ENCODE data around the gene HTATIP2.

The HTATIP2 gene

DNA sequence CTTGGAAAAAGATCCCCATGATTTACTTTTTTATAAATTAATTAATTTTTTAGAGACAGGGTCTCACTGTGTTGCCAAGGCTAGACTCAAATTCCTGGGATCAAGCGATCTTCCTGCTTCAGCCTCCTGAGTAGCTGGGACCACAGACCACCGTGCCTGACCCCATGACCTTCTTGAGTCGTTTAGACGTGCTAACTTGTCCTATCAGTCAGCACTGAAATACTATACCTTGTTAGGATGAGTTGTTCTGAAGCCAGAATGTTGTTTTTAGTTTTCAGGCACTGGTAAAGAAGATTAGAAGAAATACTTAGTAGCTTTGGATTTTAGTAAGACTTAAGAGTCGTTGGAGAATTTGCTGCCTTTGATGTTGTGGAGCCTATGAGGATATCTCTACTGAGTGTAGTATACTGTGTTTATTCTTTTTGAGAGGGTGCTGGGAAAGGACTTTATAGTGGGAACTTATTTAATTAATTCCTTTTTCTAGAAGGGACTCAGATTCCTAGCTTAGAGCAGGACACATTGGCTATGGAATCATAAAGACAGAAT is 8.6 kb downstream of the HTATIP2 start:
- no peak for DNase-seq (ENCODE audit: low read depth, low spot score)

DNA sequence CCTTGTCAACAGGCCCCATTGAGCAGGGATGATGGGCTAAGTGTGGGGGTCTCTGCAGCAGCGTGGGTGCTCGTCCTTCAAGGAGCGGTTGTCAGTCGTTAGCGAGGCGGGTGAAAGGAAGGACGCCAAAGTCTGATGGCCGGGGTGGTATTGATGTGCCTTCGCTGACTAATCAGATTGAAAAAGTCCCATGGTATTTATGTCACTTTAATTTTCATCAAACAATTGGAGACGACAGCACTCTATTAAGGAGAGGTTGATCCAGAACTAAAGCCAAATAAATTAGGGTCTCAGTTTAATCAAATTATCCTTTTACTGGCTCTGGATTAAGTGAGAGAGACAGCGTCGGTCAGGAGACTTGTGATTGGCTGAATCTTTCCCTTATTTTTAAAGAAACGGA is 9.6 kb downstream of the HTATIP2 start:
- DNase-seq (ENCODE audit: low read depth, low spot score) = no peak

DNA sequence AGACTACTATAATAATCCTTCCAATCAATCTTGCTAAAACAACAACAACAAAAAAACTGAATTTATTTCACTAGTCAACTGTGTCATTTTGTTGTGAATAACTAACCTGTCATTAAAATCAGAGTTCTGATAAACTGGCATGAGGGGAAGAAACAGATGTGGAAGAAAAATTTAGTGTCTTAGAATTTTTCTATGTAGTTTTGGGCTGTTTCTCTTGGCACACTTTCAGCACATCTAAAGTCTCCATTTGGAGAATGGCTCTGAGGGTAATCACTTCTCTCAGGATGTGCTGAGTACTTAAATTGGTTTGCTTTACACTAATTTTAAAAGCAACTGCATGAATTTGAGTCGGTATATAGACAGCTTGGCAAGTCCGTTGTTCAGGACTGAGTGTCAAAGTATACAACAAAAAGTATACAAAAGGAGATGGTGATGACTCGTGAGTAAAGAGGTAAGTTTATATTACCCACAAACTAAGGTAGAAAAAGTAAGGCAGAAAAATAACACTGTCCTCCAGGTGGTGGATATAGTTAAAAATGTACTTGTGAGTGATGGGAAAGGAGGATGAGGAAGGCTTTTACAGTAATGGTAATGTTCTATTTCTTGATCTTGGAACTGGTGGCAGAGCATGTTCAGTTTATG is 10.2 kb downstream of the HTATIP2 start:
- DNase-seq (ENCODE audit: low read depth, low spot score) = no peak

- DNase-seq (ENCODE audit: low read depth, low spot score) = no peak
Observed at GRCh38 chr11:20374741-20375300, 11.3 kb downstream of the HTATIP2 start.

DNA sequence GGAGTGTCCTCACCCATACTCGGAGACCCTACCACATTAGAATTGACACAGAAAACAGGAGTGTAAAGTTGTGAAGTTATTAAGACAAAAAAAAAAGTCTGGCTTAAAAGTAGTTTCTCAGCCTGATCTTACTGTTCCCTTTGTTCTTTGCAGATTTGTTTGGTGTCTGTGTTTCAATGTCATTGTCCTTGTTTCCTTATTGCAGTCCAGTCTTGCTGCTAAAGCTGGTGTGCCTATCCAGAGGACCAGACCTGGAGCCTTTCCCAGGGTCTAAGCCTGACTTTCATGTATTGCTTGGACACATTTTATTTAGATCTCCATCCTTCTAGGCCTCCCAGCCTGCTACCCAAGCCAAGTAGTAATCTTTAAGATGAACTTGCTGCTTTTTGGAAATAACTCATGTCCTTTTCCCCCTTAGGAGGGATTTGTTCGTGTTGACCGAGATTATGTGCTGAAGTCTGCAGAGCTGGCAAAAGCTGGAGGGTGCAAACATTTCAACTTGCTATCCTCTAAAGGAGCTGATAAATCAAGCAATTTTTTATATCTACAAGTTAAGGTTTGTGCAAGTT is 12.7 kb downstream of the HTATIP2 start:
- DNase-seq (ENCODE audit: low read depth, low spot score) = no peak

DNA sequence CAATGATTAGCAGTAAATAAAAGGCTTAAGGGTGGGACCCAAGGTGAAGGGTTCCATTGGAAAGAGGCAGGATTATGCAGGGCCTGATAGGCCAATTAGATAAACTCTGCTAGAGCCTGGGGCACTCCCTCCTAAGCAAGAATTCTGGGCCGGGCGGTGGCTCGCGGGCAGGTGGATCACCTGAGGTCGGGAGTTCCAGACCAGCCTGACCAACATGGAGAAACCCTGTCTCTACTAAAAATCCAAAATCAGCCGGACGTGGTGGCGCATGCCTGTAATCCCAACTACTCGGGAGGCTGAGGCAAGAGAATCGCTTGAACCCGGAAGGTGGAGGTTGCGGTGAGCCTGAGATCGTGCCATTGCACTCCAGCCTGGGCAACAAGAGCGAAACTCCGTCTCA is 22.5 kb downstream of the HTATIP2 start:
- peak; percentile 11 for DNase-seq (ENCODE audit: low read depth, low spot score)

- DNase-seq (ENCODE audit: low read depth, low spot score) = peak; percentile 98
Observed at GRCh38 chr11:20387261-20388095, 24.0 kb downstream of the HTATIP2 start, which contains the start of gene PRMT3. PRMT3 (plus strand) TSS chr11:20387716; CDS start chr11:20387747, 31 bp downstream.

DNA sequence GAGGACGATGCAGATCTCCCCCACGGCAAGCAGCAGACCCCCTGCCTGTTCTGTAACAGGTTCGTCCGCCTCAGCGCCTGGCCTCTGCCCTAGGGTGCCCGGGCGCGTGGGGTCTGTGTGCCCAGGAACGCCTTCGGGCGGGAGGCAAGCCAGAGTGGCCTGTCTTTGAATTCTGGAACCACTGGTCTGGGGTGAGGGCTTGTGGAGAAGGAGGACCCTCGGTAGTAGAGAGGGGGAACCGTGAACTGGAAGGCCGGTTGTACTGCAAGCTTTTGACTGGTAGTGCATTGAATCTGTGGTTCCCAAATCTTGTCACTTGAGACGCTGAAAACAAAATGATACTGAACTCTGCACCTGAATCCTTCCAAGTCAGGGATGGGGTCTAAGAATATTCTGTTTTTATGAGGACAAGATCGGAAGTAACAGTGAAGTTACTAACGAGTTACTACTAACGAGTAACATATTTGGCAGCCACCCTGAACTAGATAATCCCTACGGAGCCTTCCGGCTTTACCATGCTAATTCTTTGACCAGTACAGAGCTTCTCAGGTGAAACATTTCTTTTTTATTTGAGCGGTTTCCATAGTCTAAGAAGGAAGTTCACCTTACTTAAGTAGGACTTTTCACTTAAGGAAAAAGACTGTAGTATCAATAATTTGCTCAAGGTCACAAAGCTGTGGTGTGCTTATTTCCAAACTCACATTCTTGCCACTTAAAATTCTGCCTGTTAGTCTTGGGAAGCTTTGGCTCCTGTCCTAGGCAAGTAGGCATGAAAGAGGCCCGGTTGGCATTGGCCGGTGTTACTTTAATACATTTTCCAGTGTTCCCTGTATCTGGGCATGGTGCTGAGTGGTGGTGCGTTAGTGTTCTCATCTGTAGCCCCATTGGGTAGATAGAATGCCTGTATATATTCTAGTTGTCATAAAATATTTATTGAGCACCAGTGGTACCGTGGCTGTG is 24.9 kb downstream of the HTATIP2 start:
- no peak for DNase-seq (ENCODE audit: low read depth, low spot score)

DNA sequence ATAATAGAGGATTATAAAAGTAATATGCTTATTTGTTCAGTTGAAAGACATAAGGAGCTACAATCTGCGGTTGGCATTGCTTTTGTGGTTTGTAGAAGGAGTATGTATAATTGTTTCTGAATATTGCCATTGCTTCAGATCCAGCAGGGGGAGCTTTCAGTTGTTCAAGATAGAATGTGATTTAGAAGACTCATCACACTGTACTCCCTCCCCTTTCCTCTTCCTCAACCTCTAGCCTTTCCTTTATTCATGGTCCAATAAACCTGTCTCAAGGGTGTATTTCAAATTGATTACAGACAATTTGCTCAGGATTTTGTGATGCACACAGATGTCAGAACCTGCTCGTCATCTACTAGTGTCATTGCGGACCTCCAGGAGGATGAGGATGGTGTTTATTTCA is 33.8 kb downstream of the HTATIP2 start:
- peak; percentile 4 for DNase-seq (ENCODE audit: low read depth, low spot score)

- DNase-seq (ENCODE audit: low read depth, low spot score) = no peak
Observed at GRCh38 chr11:20399498-20399897, 36.0 kb downstream of the HTATIP2 start.

GRCh38 chr11:20403059-20403458 is 39.5 kb downstream of the HTATIP2 start:
- no peak for DNase-seq (ENCODE audit: low read depth, low spot score)

DNA sequence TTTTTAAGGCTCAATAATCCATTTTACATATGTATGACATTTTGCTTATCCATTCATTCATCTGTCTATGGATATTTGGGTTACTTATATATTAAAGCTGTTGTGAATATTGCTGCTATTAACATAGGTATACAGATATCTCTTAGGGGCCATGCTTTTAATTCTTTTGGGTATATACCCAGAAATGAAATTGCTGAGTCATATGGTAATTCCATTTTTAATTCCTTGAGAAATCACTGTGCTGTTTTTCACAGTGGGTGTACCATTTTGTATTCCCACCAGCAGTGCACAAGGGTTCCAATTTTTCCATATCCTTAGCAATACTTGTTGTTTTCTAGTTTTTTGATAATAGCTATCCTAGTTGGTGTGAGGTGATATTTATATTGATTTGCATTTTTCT is 43.0 kb downstream of the HTATIP2 start:
- no peak for DNase-seq (ENCODE audit: low read depth, low spot score)

GRCh38 chr11:20407344-20407743 is 43.8 kb downstream of the HTATIP2 start:
- DNase-seq (ENCODE audit: low read depth, low spot score) = no peak

- DNase-seq (ENCODE audit: low read depth, low spot score) = no peak
Observed at GRCh38 chr11:20415432-20415831, 51.9 kb downstream of the HTATIP2 start.

DNA sequence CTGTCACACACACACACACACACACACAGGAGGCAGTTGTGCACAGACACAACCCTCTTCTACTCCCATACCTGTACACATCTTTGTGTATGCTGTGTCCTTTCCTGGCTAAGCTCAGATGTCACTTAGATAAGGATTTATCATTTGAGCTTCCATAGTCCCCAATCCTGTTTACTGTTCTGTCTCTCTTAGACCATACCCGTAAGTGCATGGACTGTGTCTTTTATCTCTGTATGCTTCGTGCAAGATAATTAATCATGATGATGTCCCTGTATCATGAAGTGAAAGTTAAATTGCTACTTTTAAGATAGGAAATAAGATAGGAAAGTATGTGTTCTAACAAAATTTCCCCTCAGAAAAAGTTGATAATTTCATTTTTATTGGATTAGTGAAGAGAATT is 54.3 kb downstream of the HTATIP2 start:
- no peak for DNase-seq (ENCODE audit: low read depth, low spot score)

GRCh38 chr11:20421946-20422345 is 58.4 kb downstream of the HTATIP2 start:
- no peak for DNase-seq (ENCODE audit: low read depth, low spot score)

DNA sequence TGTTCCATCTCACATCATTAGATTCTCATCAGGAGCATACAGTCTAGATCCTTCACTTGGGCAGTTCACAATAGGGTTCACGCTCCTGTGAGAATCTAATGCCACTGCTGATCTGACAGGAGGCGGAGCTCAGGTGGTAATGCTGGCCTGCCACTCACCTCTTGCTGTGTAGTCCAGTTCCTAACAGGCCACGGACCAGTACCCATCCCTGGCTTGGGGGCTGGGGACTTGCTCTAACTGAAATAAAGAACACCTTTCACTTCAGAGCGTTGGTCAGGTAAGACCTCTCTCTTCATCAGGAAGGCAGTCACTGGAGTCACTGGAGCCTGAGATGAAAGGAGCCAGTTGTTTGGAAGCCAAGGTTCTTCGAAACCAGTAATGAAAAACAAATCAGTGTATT is 65.7 kb downstream of the HTATIP2 start:
- DNase-seq (ENCODE audit: low read depth, low spot score) = no peak
